Measurements from ENCODE around the gene NOM1.

NOM1 gene

GRCh38 chr7:156940421-156941122 lies 8.9 kb upstream of the NOM1 start:
- Histone ChIP-seq H3K27me3 (peaks cover 42% of the 10 kb centered on the region), H3K27ac (no peak overlapping the region), H3K4me3 (ENCODE audit: low read depth in 1 of 2, low read length in 1 of 2) (no peak overlapping the region), H3K4me1 (ENCODE audit: control insufficient read depth in 1 of 2, insufficient read depth in 1 of 2, low read depth in 1 of 2, low read length in 1 of 2) (no peaks in the 10 kb centered on the region), H3K9me3 (no peaks in the 10 kb centered on the region), H3K36me3 (no peaks in the 10 kb centered on the region)
- no peak for TF ChIP-seq CTCF (IDR thresholded peaks at IDR 0.05)

GRCh38 chr7:156941393-156942182 lies 7.9 kb upstream of the NOM1 start:
- Histone ChIP-seq H3K9me3 (no peaks in the 10 kb centered on the region), H3K4me3 (ENCODE audit: low read depth in 1 of 2, low read length in 1 of 2) (no peak overlapping the region), H3K36me3 (no peaks in the 10 kb centered on the region), H3K27ac (no peak overlapping the region), H3K4me1 (ENCODE audit: control insufficient read depth in 1 of 2, insufficient read depth in 1 of 2, low read depth in 1 of 2, low read length in 1 of 2) (no peaks in the 10 kb centered on the region), H3K27me3 (peaks cover 52% of the 10 kb centered on the region)
- no peak for TF ChIP-seq CTCF (IDR thresholded peaks at IDR 0.05)

- no peak for TF ChIP-seq CTCF (IDR thresholded peaks at IDR 0.05)
- Histone ChIP-seq H3K36me3 (no peaks in the 10 kb centered on the region), H3K27ac (no peak overlapping the region), H3K27me3 (peaks cover 64% of the 10 kb centered on the region), H3K4me1 (ENCODE audit: control insufficient read depth in 1 of 2, insufficient read depth in 1 of 2, low read depth in 1 of 2, low read length in 1 of 2) (no peaks in the 10 kb centered on the region), H3K9me3 (no peaks in the 10 kb centered on the region), H3K4me3 (ENCODE audit: low read depth in 1 of 2, low read length in 1 of 2) (no peak overlapping the region)
These were observed 6.8 kb upstream of the NOM1 start for GRCh38 chr7:156942708-156943090.

GRCh38 chr7:156943091-156944041 lies 6.1 kb upstream of the NOM1 start:
- H3K36me3 ChIP-seq = no peaks in the 10 kb centered on the region
- no peaks in the 10 kb centered on the region for H3K9me3 ChIP-seq
- H3K27ac ChIP-seq = no peak overlapping the region
- no peak overlapping the region for H3K4me3 ChIP-seq (ENCODE audit: low read depth in 1 of 2, low read length in 1 of 2)
- H3K27me3 ChIP-seq = peaks cover 66% of the 10 kb centered on the region
- TF ChIP-seq CTCF (IDR thresholded peaks at IDR 0.05) = no peak
- H3K4me1 ChIP-seq (ENCODE audit: control insufficient read depth in 1 of 2, insufficient read depth in 1 of 2, low read depth in 1 of 2, low read length in 1 of 2) = no peaks in the 10 kb centered on the region

GRCh38 chr7:156944876-156945275 lies 4.6 kb upstream of the NOM1 start:
- Histone ChIP-seq H3K4me3 (ENCODE audit: low read depth in 1 of 2, low read length in 1 of 2) (no peak overlapping the region), H3K36me3 (no peaks in the 10 kb centered on the region), H3K27me3 (peaks cover 73% of the 10 kb centered on the region), H3K27ac (no peak overlapping the region), H3K4me1 (ENCODE audit: control insufficient read depth in 1 of 2, insufficient read depth in 1 of 2, low read depth in 1 of 2, low read length in 1 of 2) (peaks cover 8% of the 10 kb centered on the region in 2 experiments), H3K9me3 (no peaks in the 10 kb centered on the region)
- no peak for TF ChIP-seq CTCF (IDR thresholded peaks at IDR 0.05)
